Measurements from ENCODE around the gene CHRDL1.

The CHRDL1 gene

GRCh38 chrX:110646386-110646785 lies 149.2 kb downstream of the CHRDL1 start:
- DNase-seq, result no peak
